Measurements from ENCODE around the gene GLTP.

Gene GLTP

DNA sequence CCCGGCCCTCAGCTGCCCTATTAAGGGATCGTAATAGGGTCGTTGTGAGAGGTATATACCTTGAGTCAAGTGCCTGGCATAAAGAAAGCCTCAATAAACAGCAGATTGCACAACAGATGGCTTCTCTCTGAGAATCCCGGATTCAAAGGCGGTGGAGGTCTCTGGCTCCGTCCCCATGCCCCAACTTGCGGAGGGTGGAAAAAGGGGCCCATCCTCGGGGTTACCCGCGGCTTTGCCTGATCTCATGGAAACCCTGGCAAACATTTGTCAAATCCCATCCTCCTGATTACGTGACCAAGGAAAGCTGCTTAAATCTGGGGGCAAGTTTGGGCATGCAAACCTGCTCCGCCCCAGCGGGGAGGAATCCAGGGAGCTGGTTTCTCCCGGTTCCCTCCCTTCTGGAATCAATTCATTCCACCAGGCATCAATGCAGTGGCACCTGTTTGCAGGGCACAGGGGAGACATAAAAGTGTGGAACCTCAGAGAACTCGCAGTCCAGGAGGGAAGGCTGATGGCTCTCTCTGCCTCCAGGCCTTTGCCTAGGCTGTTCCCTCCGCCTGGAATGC is 59.4 kb downstream of the GLTP start:
- no peak for DNase-seq (ENCODE audit: low read depth in 2 of 2)

GRCh38 chr12:109818905-109819500 is 61.3 kb downstream of the GLTP start:
- no peak for DNase-seq (ENCODE audit: low read depth in 2 of 2)

DNA sequence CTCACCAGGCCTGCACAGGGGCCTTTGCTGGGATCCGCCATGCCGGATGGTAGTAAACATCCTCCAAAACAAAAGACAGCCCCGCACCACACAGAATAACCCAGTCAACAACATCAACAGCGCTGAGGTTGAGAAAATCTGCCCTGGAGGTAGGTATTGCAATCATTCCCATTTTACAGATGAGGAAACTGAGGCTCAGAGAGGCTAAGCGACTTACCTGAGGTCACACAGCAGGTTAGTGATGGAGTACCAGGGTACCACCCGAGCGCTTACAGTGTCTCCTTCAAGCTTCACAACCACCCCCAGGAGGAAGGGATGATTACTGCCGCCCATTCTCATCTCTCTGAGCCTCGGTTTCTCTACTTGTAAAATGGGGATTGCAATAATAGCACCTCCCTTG is 62.1 kb downstream of the GLTP start:
- DNase-seq (ENCODE audit: low read depth in 2 of 2), result no peak

DNA sequence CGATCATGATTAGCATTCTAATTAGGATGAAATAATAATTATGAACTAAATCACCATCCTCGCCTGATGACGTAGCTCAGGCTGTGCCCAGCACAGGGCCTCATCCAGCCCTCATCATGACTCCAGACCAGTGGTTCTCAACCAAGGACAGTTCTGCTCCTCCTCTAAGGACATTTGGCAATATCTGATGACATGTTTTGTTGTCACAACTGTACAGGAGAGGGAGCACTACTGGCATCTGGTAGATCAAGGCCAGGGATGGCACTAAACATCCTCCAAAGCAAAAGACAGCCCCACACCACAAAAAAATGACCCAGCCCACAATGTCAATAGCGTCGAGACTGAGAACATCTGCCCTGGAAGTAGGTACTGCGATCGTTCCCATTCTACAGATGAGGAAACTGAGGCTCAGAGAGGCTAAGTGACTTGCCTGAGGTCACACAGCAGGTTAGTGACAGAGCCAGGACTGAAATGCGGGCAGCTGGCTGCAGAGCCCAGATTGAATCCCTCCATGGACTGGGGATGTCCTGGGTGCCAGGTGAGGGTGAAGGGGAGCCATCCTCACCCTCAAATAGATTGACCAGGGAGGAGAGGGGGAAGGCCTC is 62.6 kb downstream of the GLTP start:
- no peak for DNase-seq (ENCODE audit: low read depth in 2 of 2)

- no peak for DNase-seq (ENCODE audit: low read depth in 2 of 2)
These were observed 63.5 kb downstream of the GLTP start for GRCh38 chr12:109816870-109817269.

DNA sequence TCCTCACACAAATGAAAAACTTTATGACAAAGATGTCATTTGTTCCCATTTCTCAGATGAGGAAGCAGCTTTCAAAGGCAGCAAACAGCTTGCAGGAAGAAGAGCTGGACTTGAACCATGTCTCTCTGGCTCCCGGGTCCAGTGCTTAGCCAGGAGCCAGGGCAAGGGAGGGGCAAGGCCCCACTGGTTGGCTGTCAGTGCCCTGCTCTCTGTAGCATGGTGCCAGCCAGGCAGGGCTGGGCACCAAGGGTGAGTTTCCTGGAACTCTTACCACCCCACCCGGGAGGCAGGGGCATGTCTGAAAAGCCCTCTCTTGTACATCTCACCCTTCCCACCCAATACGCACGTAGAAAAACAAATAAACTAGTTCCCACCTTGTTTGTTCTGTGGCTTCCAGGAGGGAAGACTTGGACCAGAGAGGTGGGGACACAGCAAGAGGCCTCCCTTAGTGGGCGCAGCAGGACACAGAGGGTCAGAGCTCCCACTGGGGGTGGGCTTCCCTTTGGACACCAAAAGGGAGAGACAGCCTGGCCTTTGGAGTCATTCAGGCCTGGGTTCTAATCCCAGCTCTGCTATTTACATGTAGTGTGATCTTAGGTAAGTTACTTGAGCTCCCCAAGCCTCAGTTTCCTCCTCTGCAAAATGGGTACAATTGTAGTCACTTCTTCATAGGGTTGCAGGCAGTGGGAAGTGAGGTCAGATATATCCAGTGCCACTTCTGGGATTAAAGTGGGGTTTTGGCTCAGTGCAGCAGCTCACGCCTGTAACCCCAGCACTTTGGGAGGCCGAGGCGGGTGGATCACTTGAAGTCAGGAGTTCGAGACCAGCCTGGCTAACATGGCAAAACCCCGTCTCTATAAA is 64.4 kb downstream of the GLTP start:
- no peak for DNase-seq (ENCODE audit: low read depth in 2 of 2)

GRCh38 chr12:109815225-109815624 is 65.1 kb downstream of the GLTP start:
- no peak for DNase-seq (ENCODE audit: low read depth in 2 of 2)

GRCh38 chr12:109814600-109815150 is 65.7 kb downstream of the GLTP start:
- no peak for DNase-seq (ENCODE audit: low read depth in 2 of 2)

- DNase-seq (ENCODE audit: low read depth in 2 of 2), result no peak
These were observed 66.4 kb downstream of the GLTP start for GRCh38 chr12:109813810-109814416.

- no peak for DNase-seq (ENCODE audit: low read depth in 2 of 2)
These were observed 68.7 kb downstream of the GLTP start for GRCh38 chr12:109811624-109811995.

DNA sequence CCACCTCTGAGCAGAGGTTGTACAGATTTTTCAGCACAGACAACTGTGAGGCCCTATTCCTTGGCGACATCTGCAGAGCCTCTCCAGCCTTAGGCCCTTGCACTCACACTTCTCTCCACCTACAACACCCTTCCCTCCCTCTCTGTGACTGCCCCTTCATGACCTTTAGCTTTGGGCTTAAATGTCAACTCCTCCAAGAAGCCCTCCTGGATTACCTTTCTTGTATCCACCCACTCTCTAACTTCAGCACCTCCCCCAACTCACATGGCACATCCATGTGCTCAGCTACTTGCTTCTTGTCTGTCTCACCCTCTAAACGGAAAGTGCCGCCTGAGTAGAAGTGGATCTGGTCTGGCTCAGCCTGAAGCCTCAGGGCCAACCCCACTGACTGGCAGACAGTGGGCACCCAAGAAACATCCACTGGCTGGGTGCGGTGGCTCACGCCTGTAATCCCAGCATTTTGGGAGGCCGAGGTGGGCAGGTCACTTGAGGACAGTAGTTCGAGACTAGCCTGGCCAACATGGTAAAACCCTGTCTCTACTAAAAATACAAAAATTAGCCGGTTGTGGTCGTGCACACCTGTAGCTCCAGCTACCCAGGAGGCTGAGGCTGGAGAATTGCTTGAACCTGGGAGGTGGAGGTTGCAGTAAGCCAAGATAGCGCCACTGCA is 69.3 kb downstream of the GLTP start:
- DNase-seq (ENCODE audit: low read depth in 2 of 2), result no peak

- no peak for DNase-seq (ENCODE audit: low read depth in 2 of 2)
These were observed 71.3 kb downstream of the GLTP start for GRCh38 chr12:109808876-109809646.

- DNase-seq (ENCODE audit: low read depth in 2 of 2), result no peak
These were observed 72.2 kb downstream of the GLTP start for GRCh38 chr12:109807954-109808643.

DNA sequence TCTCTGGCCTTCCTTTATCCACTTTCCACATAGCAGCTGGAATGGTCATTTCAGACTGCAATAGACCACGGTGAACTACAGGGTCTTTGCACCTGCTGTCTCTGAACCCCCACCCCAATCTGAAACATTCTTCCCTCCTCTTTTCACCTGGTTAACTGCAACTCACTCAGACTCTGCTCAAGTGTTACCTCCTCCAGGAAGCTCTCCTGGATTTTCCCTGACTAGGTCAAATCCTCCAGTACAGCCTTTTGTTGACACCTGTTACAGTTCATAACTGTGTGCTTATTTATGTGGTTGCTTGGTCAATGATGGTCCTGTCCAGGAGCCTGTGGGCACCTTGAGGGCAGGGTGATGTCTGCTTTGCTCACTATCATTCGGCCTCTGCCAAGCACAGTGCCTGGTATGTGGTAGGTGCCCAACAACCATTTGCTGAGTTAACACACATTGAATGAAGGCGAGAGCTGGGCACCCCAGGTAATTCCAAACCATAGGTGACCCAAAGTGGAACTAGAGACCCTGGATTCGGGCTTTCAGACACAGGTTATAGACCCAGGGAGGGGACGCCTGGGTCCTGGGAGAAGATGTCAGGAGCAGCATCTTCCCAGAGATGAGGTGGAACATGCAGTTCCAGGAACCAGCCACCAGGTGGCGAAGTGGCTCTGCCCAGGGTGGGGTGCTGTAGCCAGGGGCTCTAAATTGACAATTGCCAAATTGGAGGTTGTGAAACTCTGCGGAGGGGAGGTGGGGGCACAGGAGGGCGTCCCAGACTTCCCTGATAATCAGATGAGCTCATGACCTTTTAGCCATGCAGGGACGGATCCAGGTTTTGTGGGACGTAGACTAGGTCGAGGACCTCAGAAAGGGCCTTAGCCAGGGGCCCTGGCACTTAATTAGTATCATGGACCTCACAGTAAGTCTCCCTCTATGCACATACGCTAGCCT is 75.2 kb downstream of the GLTP start:
- peak; percentile 22 to 32 for DNase-seq (ENCODE audit: low read depth in 2 of 2)

GRCh38 chr12:109803678-109804077 is 76.7 kb downstream of the GLTP start:
- no peak for DNase-seq (ENCODE audit: low read depth in 2 of 2)

- DNase-seq (ENCODE audit: low read depth in 2 of 2), result no peak
These were observed 77.5 kb downstream of the GLTP start for GRCh38 chr12:109802828-109803227.

Data from stimulated activated CD8-positive, alpha-beta memory T cell treated with anti-CD3 and anti-CD28 coated beads, Interleukin-15, amount 100 ng/mL, for 48 hours (primary cell).